K562 (cell line): ENCODE results near the gene FAM83D. TPM values are rescaled to one million over a fixed set of nuclear protein-coding genes. Genes with fewer than 3 reads are reported as not detected.

Experiments used
- CC2D1A ChIP-seq: fragments of 450-650 bp; IDR thresholded peaks from 2 replicates; pipeline ENCODE4 v1.6.1; 2017; ENCODE audit warnings: mild to moderate bottlenecking
- DMBX1 ChIP-seq: fragments of 250-450 bp; sonication (Bioruptor Pico); IDR thresholded peaks from 2 replicates; pipeline ENCODE4 v1.8.0; 2022; ENCODE audit warnings: inconsistent platforms, mild to moderate bottlenecking, moderate library complexity, borderline replicate concordance
- E4F1 ChIP-seq: fragments of 250-450 bp; sonication (Bioruptor Pico); IDR thresholded peaks from 2 replicates; pipeline ENCODE4 v1.5.0; 2021; ENCODE audit warnings: mild to moderate bottlenecking, borderline replicate concordance
- ELF2 ChIP-seq: fragments of 250-450 bp; sonication (Bioruptor Pico); IDR thresholded peaks from 2 replicates; pipeline ENCODE4 v1.5.0; 2021; ENCODE audit warnings: mild to moderate bottlenecking
- EZH2 ChIP-seq: IDR thresholded peaks from 2 replicates; pipeline ENCODE4 v1.6.1; 2012; ENCODE audit warnings: low read depth, mild to moderate bottlenecking, inconsistent platforms, low read length, borderline replicate concordance
- FOXJ2 ChIP-seq: fragments of 200-800 bp; sonication (Bioruptor generic); IDR thresholded peaks from 2 replicates; pipeline ENCODE4 v1.6.1; 2016; ENCODE audit warnings: missing genetic modification characterization, missing compliant biosample characterization
- HDAC1 ChIP-seq, 2 experiments: fragments of 450-650 bp; IDR thresholded peaks; 2 replicates each; pipeline ENCODE4 v1.6.1; 2016 to 2017; ENCODE audit warnings: inconsistent platforms in 1 of 2, mild to moderate bottlenecking in 1 of 2, moderate library complexity in 1 of 2
- HIVEP1 ChIP-seq: fragments of 250-450 bp; sonication (Bioruptor Pico); IDR thresholded peaks from 2 replicates; pipeline ENCODE4 v1.4.0; 2020; ENCODE audit warnings: mild to moderate bottlenecking
- IRF2 ChIP-seq: sonication (generic); formaldehyde crosslinking; IDR thresholded peaks from 2 replicates; pipeline ENCODE4 v1.8.1; 2022; ENCODE audit warnings: mild to moderate bottlenecking, missing genetic modification reagents
- JUND ChIP-seq, 2 experiments: IDR thresholded peaks; 2 replicates in 1 of 2; 3 replicates in 1 of 2; pipeline ENCODE4 v1.6.1; 2011; ENCODE audit warnings: borderline replicate concordance in 2 of 2, low read depth in 2 of 2, low read length in 2 of 2, improper control_type of control experiment in 1 of 2, missing biosample characterization in 1 of 2, missing genetic modification characterization in 1 of 2, missing genetic modification reagents in 1 of 2
- MAZ ChIP-seq, 2 experiments: fragments of 450-650 bp in 1 of 2; sonication (generic) in 1 of 2; formaldehyde crosslinking; IDR thresholded peaks in 1 of 2; conservative IDR thresholded peaks in 1 of 2; 2 replicates each; pipeline versions ENCODE4 v1.4.0 to v1.5.0; 2020; ENCODE audit warnings: mild to moderate bottlenecking in 1 of 2, missing genetic modification reagents in 1 of 2
- OTX1 ChIP-seq: fragments of 450-650 bp; formaldehyde crosslinking; IDR thresholded peaks from 2 replicates; pipeline ENCODE4 v1.4.0; 2022; ENCODE audit warnings: mild to moderate bottlenecking
- PTTG1 ChIP-seq: fragments of 450-650 bp; IDR thresholded peaks from 2 replicates; pipeline ENCODE4 v1.6.1; 2016; ENCODE audit warnings: low read depth, mild to moderate bottlenecking, missing genetic modification characterization, missing compliant biosample characterization
- SNRNP70 ChIP-seq: fragments of 200-400 bp; formaldehyde crosslinking; optimal IDR thresholded peaks from 2 replicates; pipeline ENCODE3; 2017; ENCODE audit warnings: low read depth, low read length
- TGIF2 ChIP-seq: sonication (generic); formaldehyde crosslinking; IDR thresholded peaks from 2 replicates; pipeline ENCODE4 v1.8.1; 2022; ENCODE audit warnings: mild to moderate bottlenecking, missing genetic modification reagents, moderate library complexity
- XRCC3 ChIP-seq: fragments of 450-650 bp; IDR thresholded peaks from 2 replicates; pipeline ENCODE4 v1.6.1; 2017; ENCODE audit warnings: mild to moderate bottlenecking, moderate library complexity
- ZC3H4 ChIP-seq: sonication (generic); formaldehyde crosslinking; IDR thresholded peaks from 2 replicates; pipeline ENCODE4 v1.9.0; 2021; ENCODE audit warnings: missing genetic modification reagents, borderline replicate concordance
- ZFP1 ChIP-seq: fragments of 450-650 bp; formaldehyde crosslinking; IDR thresholded peaks from 2 replicates; pipeline ENCODE4 v1.4.0; 2020; ENCODE audit warnings: mild to moderate bottlenecking, mixed read lengths
- ZNF134 ChIP-seq: fragments of 250-450 bp; sonication (Bioruptor Pico); conservative IDR thresholded peaks from 2 replicates; pipeline ENCODE4 v1.4.0; 2020
- ZNF175 ChIP-seq: fragments of 200-800 bp; sonication (Bioruptor generic); IDR thresholded peaks from 2 replicates; pipeline ENCODE4 v1.6.1; 2016; ENCODE audit warnings: low read depth, mild to moderate bottlenecking, missing genetic modification characterization, missing compliant biosample characterization
- ZNF41 ChIP-seq: fragments of 250-450 bp; sonication (Bioruptor Pico); conservative IDR thresholded peaks from 2 replicates; pipeline ENCODE4 v1.4.0; 2020; ENCODE audit warnings: mild to moderate bottlenecking
- ZNF766 ChIP-seq: fragments of 200-800 bp; sonication (Bioruptor generic); conservative IDR thresholded peaks from 2 replicates; pipeline ENCODE4 v1.6.1; 2016; ENCODE audit warnings: missing genetic modification characterization, missing compliant biosample characterization
- polyA plus RNA-seq, 8 experiments: library from polyadenylated mRNA; depleted of rRNA in 4 of 8; stranded (reverse) in 5 of 8; unstranded in 3 of 8; fragments of >200 nt; fragmentation: Nextera tagmentation in 2 of 8; fragmentation: Illumina TruSeq in 1 of 8; extraction: Ambion mirVana in 2 of 8; extraction: Trizol in 1 of 8; gene quantifications; 2 replicates each; pipeline versions ENCODE4 v1.2.1 to v1.2.3, GENCODE V29; 2011 to 2014; ENCODE audit warnings: inconsistent platforms in 1 of 8, missing spikeins in 1 of 8
- total RNA-seq, 7 experiments: library from RNA; depleted of rRNA in 6 of 7; stranded (reverse); fragments of >200 nt in 6 of 7; fragmentation: Illumina TruSeq in 2 of 7; extraction: Trizol in 2 of 7; gene quantifications; 2 replicates each; pipeline versions ENCODE4 v1.2.1 to v1.2.3, GENCODE V29; 2011 to 2021; ENCODE audit warnings: low replicate concordance in 1 of 7
- TF ChIP-seq, protein P1 (sequence below): fragments of 450-650 bp; formaldehyde crosslinking; IDR thresholded peaks from 2 replicates; pipeline ENCODE4 v1.4.0; 2020; ENCODE audit warnings: mild to moderate bottlenecking, mixed read lengths

FAM83D gene
- total and polyA plus RNA-seq, 9 of the 15 experiments (the other 6 are each of a cell fraction or from before 2014, with no cell fraction given): 8.2 to 66.1 (median 43.5) TPM

DNA sequence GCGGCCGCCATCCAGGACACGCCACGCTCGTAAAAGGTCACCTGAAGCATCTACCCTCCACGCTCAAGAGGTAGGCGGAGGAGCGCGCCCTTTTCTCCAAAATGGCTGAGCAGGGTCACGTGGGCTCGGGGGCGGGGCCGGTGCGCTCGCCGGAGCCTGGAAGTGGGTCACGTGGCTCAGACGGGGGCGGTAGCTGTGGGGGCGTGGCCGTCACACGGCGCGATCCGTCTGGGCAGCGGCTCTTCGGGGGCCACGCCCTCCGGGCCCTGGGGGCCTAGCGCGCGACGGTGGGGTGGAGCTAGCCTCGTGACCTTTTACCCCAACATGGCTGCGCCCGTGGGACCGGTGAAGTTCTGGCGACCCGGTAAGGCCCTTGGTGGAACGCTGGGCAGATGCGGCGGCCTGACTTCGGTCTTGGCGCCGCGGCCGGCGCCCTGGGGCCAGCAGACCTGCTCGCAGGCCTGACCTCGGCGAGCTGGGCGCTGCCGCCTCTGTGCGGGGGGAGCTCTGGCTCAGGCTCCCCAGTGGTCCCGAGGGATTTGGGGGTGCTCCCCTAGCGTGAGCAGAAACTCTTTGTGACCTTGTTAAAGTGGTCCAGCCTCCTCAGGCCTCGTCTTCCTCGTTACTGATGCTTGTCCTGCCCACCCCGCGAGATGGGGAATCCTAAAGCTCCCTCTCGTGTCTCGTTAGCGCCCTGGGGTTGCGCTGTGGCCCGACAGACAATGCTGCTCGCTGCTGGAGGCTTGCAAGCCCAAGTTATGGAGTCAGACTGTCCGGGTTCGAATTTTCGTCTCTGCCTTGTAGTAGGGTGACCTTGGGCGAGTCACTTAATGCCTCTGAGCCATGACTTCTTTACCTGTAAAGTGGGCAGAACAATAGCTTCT is 36.1 kb downstream of the FAM83D start, which contains the start of gene DHX35 (continued):
- TF ChIP-seq OTX1 (CRISPR knock-in tag): no peak
- TF ChIP-seq HIVEP1 (CRISPR knock-in tag): no peak
- no peak for TF ChIP-seq ZNF175 (CRISPR knock-in tag)
- TF ChIP-seq ELF2 (CRISPR knock-in tag): no peak
- TF ChIP-seq IRF2 (CRISPR knock-in tag): no peak
- TF ChIP-seq XRCC3: no peak
- TF ChIP-seq PTTG1 (tag): no peak
- no peak for TF ChIP-seq ZNF41 (CRISPR knock-in tag)
- peak; percentile 25; the same call in 1 of the 2 replicates for TF ChIP-seq JUND (IDR thresholded peaks at IDR 0.05; ENCODE audit: borderline replicate concordance, low read depth, low read length)
- TF ChIP-seq JUND (tag; IDR thresholded peaks at IDR 0.05; ENCODE audit: borderline replicate concordance, low read depth, low read length): no peak; the same call in 2 of the 3 replicates
- no peak for TF ChIP-seq E4F1
- peak; percentile 68 for TF ChIP-seq CC2D1A
- TF ChIP-seq ZC3H4 (CRISPR knock-in tag): no peak
- TF ChIP-seq MAZ (CRISPR knock-in tag; conservative IDR thresholded peaks at IDR 0.05 in 1 of 2, IDR thresholded peaks at IDR 0.05 in 1 of 2): peak; percentile 94 to 98
- peak; percentile 53; the same call in 1 of the 2 replicates for TF ChIP-seq ZNF766 (CRISPR knock-in tag)
- TF ChIP-seq, protein P1, sequence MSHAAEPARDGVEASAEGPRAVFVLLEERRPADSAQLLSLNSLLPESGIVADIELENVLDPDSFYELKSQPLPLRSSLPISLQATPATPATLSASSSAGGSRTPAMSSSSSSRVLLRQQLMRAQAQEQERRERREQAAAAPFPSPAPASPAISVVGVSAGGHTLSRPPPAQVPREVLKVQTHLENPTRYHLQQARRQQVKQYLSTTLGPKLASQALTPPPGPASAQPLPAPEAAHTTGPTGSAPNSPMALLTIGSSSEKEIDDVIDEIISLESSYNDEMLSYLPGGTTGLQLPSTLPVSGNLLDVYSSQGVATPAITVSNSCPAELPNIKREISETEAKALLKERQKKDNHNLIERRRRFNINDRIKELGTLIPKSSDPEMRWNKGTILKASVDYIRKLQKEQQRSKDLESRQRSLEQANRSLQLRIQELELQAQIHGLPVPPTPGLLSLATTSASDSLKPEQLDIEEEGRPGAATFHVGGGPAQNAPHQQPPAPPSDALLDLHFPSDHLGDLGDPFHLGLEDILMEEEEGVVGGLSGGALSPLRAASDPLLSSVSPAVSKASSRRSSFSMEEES (CRISPR knock-in tag): peak; percentile 99
- TF ChIP-seq SNRNP70: no peak
- no peak for TF ChIP-seq ZFP1 (CRISPR knock-in tag)
- TF ChIP-seq ZNF134 (CRISPR knock-in tag): no peak
- TF ChIP-seq EZH2: no peak
- TF ChIP-seq DMBX1 (CRISPR knock-in tag): no peak
- no peak for TF ChIP-seq FOXJ2 (tag)
- no peak for TF ChIP-seq TGIF2 (CRISPR knock-in tag)
- TF ChIP-seq HDAC1 (IDR thresholded peaks at IDR 0.05): peak in 1 of 2 experiments; percentile 89; a peak in 2 of 4 replicates
